Measurements from ENCODE around the gene SLC25A39.

SLC25A39 gene

GRCh38 chr17:44314524-44314868 is 10.1 kb downstream of the SLC25A39 start:
- DNase-seq (ENCODE audit: low read depth) = no peak
- H3K4me3 ChIP-seq (ENCODE audit: low read depth, low read length) = no peak overlapping the region
- TF ChIP-seq CTCF (conservative IDR thresholded peaks at IDR 0.05; ENCODE audit: low read depth, low read length) = no peak

GRCh38 chr17:44314031-44314430 is 10.6 kb downstream of the SLC25A39 start:
- DNase-seq (ENCODE audit: low read depth) = no peak
- TF ChIP-seq CTCF (conservative IDR thresholded peaks at IDR 0.05; ENCODE audit: low read depth, low read length) = no peak

GRCh38 chr17:44312396-44313104 is 12.1 kb downstream of the SLC25A39 start:
- no peak for TF ChIP-seq CTCF (conservative IDR thresholded peaks at IDR 0.05; ENCODE audit: low read depth, low read length)
- DNase-seq (ENCODE audit: low read depth) = no peak
- H3K4me3 ChIP-seq (ENCODE audit: low read depth, low read length) = no peak overlapping the region

More at GRCh38 chr17:44314031-44314430, 10.6 kb downstream of the SLC25A39 start:
- H3K4me3 ChIP-seq (ENCODE audit: low read depth, low read length) = no peak overlapping the region

GRCh38 chr17:44311562-44312181 is 13.0 kb downstream of the SLC25A39 start:
- no peak for DNase-seq (ENCODE audit: low read depth)
- TF ChIP-seq CTCF (conservative IDR thresholded peaks at IDR 0.05; ENCODE audit: low read depth, low read length) = no peak

GRCh38 chr17:44310609-44311376 is 13.8 kb downstream of the SLC25A39 start:
- no peak for DNase-seq (ENCODE audit: low read depth)
- no peak for TF ChIP-seq CTCF (conservative IDR thresholded peaks at IDR 0.05; ENCODE audit: low read depth, low read length)
- no peak overlapping the region for H3K4me3 ChIP-seq (ENCODE audit: low read depth, low read length)

More at GRCh38 chr17:44311562-44312181, 13.0 kb downstream of the SLC25A39 start:
- no peak overlapping the region for H3K4me3 ChIP-seq (ENCODE audit: low read depth, low read length)

GRCh38 chr17:44310188-44310587 is 14.4 kb downstream of the SLC25A39 start:
- no peak for TF ChIP-seq CTCF (conservative IDR thresholded peaks at IDR 0.05; ENCODE audit: low read depth, low read length)
- no peak overlapping the region for H3K4me3 ChIP-seq (ENCODE audit: low read depth, low read length)
- DNase-seq (ENCODE audit: low read depth) = no peak
